Smooth muscle cell (in vitro differentiated cells): ENCODE data around the gene IMPG2. TPM values are rescaled to one million over a fixed set of nuclear protein-coding genes. Genes with fewer than 3 reads are reported as not detected.

Source experiments
- DNase-seq: peaks from one replicate; lab custom pipeline; 2025; ENCODE audit not compliant: unreplicated experiment; lab: John Stamatoyannopoulos, UW
- H2AFZ ChIP-seq: fragments of 200-600 bp; sonication (generic); 2 replicates; pipeline ENCODE4 v1.6.0; 2016; ENCODE audit warnings: antibody characterized with exemption, low read depth, mild to moderate bottlenecking
- H3F3A ChIP-seq: fragments of 200-600 bp; sonication (generic); 2 replicates; pipeline ENCODE4 v1.6.0; 2017; ENCODE audit warnings: antibody characterized with exemption, low read depth
- H3K27ac ChIP-seq: fragments of 200-600 bp; sonication (generic); 2 replicates; pipeline ENCODE4 v1.5.1; 2016; ENCODE audit warnings: low read depth, mild to moderate bottlenecking
- H3K27me3 ChIP-seq: fragments of 200-600 bp; sonication (generic); 2 replicates; pipeline ENCODE4 v1.6.1; 2016; ENCODE audit warnings: low read depth, mild to moderate bottlenecking
- H3K36me3 ChIP-seq: fragments of 200-600 bp; sonication (generic); 2 replicates; pipeline ENCODE4 v1.5.1; 2016; ENCODE audit warnings: low read depth
- H3K4me1 ChIP-seq: fragments of 200-600 bp; sonication (generic); 2 replicates; pipeline ENCODE4 v1.5.1; 2016; ENCODE audit warnings: low read depth
- H3K4me2 ChIP-seq: fragments of 200-600 bp; sonication (generic); 2 replicates; pipeline ENCODE4 v1.6.0; 2016; ENCODE audit warnings: mild to moderate bottlenecking
- H3K4me3 ChIP-seq: fragments of 200-600 bp; sonication (generic); 2 replicates; pipeline ENCODE4 v1.5.1; 2016; ENCODE audit warnings: mild to moderate bottlenecking
- H3K79me2 ChIP-seq: fragments of 200-600 bp; sonication (generic); 2 replicates; pipeline ENCODE4 v1.6.0; 2016; ENCODE audit warnings: low read depth, mild to moderate bottlenecking
- H3K9ac ChIP-seq: fragments of 200-600 bp; sonication (generic); 2 replicates; pipeline ENCODE4 v1.6.0; 2016; ENCODE audit warnings: low read depth
- H3K9me3 ChIP-seq: fragments of 200-600 bp; sonication (generic); replicated peaks from 2 replicates; pipeline ENCODE4 v1.5.1; 2016; ENCODE audit warnings: low read depth
- H4K20me1 ChIP-seq: fragments of 200-600 bp; sonication (generic); 2 replicates; pipeline ENCODE4 v1.6.0; 2016; ENCODE audit warnings: low read depth
- WGBS: methylation state at CpG from one replicate; pipeline ENCODE4 v1.1.7; 2016; ENCODE audit warnings: low lambda C conversion rate; 5-methylcytosine and 5-hydroxymethylcytosine counted together
- polyA plus RNA-seq: library from polyadenylated mRNA; unstranded; fragments of >200 nt; fragmentation: Nextera tagmentation; extraction: Ambion mirVana; gene quantifications from 2 replicates; pipeline ENCODE4 v1.2.1, GENCODE V29; 2016
- total RNA-seq: library from RNA; depleted of rRNA; stranded (reverse); fragments of >200 nt; gene quantifications from 2 replicates; pipeline ENCODE4 v1.2.3, GENCODE V29; 2014
- TF ChIP-seq, protein P1 (sequence below): fragments of 200-600 bp; sonication (generic); IDR thresholded peaks from 2 replicates; pipeline ENCODE4 v1.5.1; 2017; ENCODE audit warnings: borderline replicate concordance, mild to moderate bottlenecking, antibody characterized with exemption; ENCODE audit not compliant: insufficient read depth, poor library complexity, severe bottlenecking

The IMPG2 gene
- total and polyA plus RNA-seq, 2 experiments from 2014 or later = 0.03 to 0.67 TPM

GRCh38 chr3:101340591-101340990 lies 20.2 kb upstream of the IMPG2 start:
- Histone ChIP-seq H3K27ac (no peak overlapping the region), H3K79me2 (no peaks in the 10 kb centered on the region), H2AFZ (no peak overlapping the region), H3K9ac (no peak overlapping the region), H3K4me2 (no peak overlapping the region), H4K20me1 (no peaks in the 10 kb centered on the region), H3F3A (no peaks in the 10 kb centered on the region), H3K36me3 (peaks cover 5% of the 10 kb centered on the region), H3K4me3 (no peak overlapping the region), H3K9me3 (no peaks in the 10 kb centered on the region), H3K4me1 (no peaks in the 10 kb centered on the region), H3K27me3 (no peaks in the 10 kb centered on the region)
- DNase-seq = no peak
- TF ChIP-seq, protein P1, sequence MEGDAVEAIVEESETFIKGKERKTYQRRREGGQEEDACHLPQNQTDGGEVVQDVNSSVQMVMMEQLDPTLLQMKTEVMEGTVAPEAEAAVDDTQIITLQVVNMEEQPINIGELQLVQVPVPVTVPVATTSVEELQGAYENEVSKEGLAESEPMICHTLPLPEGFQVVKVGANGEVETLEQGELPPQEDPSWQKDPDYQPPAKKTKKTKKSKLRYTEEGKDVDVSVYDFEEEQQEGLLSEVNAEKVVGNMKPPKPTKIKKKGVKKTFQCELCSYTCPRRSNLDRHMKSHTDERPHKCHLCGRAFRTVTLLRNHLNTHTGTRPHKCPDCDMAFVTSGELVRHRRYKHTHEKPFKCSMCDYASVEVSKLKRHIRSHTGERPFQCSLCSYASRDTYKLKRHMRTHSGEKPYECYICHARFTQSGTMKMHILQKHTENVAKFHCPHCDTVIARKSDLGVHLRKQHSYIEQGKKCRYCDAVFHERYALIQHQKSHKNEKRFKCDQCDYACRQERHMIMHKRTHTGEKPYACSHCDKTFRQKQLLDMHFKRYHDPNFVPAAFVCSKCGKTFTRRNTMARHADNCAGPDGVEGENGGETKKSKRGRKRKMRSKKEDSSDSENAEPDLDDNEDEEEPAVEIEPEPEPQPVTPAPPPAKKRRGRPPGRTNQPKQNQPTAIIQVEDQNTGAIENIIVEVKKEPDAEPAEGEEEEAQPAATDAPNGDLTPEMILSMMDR = no peak
- 75% methylated on average over 2 of the region's 2 CpGs for WGBS

DNA sequence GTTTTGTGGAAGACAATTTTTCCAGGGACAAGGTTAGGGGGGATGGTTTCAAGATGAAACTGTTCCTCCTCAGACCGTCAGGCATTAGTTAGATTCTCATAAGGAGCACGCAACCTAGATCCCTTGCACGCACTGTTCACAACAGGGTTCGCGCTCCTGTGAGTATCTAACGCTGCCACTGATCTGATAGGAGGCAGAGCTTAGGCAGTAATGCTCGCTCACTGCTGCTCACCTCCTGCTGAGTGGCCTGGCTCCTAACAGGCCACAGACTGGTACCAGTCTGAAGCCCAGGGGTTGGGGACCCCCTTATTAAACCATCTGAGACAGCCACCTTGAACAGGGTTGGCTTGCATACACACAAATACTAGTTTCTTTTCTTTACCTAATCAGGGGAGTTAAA lies 13.5 kb upstream of the IMPG2 start:
- no peak overlapping the region for H3K27ac ChIP-seq
- H3K4me1 ChIP-seq = no peaks in the 10 kb centered on the region
- H3K4me3 ChIP-seq = no peak overlapping the region
- TF ChIP-seq, protein P1 = no peak
- H3K27me3 ChIP-seq = no peaks in the 10 kb centered on the region
- H3K9me3 ChIP-seq = no peaks in the 10 kb centered on the region
- no peak overlapping the region for H3K9ac ChIP-seq
- no peak overlapping the region for H3K4me2 ChIP-seq
- peaks cover 5% of the 10 kb centered on the region for H3K36me3 ChIP-seq
- H3F3A ChIP-seq = no peaks in the 10 kb centered on the region
- 90% methylated on average over 7 of the region's 7 CpGs for WGBS
- no peak for DNase-seq
- H2AFZ ChIP-seq = no peak overlapping the region
- H3K79me2 ChIP-seq = no peaks in the 10 kb centered on the region
- no peaks in the 10 kb centered on the region for H4K20me1 ChIP-seq

DNA sequence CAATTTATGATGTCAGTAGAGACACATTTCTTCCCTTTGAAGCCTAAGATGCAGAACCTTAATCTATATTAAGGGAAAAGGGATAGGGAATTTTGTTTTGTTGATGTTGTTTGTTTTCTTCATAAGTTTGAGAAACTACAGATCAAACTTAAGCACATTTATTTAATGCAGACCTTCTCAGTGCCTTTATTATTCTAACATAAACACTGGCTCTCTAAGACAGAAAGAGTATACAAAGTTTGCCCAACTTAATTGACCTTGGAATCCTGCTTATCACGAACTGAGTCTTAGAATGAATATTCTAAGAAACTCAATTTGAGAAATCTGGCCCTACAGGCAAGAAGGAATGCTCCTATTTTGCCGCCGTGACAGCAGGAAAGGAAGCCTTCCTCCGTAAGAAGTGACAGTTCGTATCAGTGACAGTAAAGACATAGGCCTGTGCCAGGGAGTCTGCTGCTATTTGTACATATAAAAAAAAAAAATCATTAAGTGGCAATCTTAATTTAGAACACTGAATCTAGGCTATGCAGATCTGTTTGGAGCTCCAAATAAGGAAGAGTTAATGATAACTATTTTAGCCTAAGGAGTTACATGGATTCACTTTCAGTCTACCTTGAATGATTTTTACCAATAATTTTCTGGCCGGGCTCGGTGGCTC lies 8.8 kb upstream of the IMPG2 start:
- Histone ChIP-seq H3K4me2 (no peak overlapping the region), H2AFZ (no peak overlapping the region), H3F3A (no peaks in the 10 kb centered on the region), H3K27me3 (no peaks in the 10 kb centered on the region), H3K36me3 (peaks cover 3% of the 10 kb centered on the region), H3K9me3 (no peaks in the 10 kb centered on the region), H3K9ac (no peak overlapping the region), H3K79me2 (no peaks in the 10 kb centered on the region), H4K20me1 (no peaks in the 10 kb centered on the region), H3K4me3 (no peak overlapping the region), H3K27ac (no peak overlapping the region), H3K4me1 (no peaks in the 10 kb centered on the region)
- TF ChIP-seq, protein P1 = no peak
- DNase-seq = no peak
- WGBS = 91% methylated on average over 7 of the region's 7 CpGs
